Measurements from ENCODE around the gene CHN1.
A peak's percentile ranks its signal among the peaks of the same experiment; 100 is the strongest.

CHN1 gene

GRCh38 chr2:174785481-174785880 is 219.7 kb downstream of the CHN1 start:
- no peak for DNase-seq (ENCODE audit: low spot score)

- no peak for DNase-seq (ENCODE audit: low spot score)
Measured at GRCh38 chr2:174784909-174785308, 220.3 kb downstream of the CHN1 start.

DNA sequence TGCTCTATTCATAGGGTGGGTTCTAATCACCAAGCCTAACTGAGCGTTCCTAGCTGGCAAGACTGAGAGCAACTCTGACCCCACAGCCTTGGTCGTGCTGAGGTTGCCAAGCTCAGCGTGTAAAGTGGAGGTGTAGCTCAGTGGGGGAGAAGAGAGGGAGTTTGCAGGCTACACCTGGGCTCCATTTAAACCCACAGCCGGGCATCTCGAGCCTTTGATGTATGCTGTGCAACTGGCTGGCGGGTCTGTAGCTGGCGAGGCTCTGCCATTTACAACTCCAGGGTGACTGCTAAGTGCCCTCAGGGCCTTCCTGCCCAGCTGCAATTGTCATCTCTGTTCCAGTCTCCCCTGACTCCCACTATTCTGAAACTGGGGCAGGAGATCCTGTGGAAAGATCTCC is 220.9 kb downstream of the CHN1 start:
- no peak for DNase-seq (ENCODE audit: low spot score)

DNA sequence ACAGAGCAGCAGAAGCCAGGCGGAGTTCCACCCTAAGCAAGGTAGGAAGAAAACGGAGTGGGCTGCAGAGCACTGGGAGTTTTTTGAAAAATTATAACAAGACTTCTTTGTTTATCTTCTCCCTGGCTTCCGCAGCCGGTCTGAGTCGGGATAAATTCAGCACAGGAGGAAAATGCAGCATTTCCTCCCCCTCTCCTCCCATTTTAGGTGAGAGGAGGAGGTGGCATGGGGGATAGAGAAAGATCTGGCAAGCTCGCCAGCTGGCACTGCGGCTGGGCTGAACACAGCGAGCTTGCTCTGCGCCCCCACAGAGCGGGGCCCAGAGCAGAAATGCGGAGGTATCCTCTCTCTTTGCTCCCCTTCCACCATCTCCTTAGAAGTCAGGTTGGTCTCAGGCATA is 223.2 kb downstream of the CHN1 start:
- DNase-seq (ENCODE audit: low spot score): no peak

- DNase-seq (ENCODE audit: low spot score): no peak
Measured at GRCh38 chr2:174781298-174781697, 223.9 kb downstream of the CHN1 start.

- no peak for DNase-seq (ENCODE audit: low spot score)
Measured at GRCh38 chr2:174780856-174781255, 224.3 kb downstream of the CHN1 start.

DNA sequence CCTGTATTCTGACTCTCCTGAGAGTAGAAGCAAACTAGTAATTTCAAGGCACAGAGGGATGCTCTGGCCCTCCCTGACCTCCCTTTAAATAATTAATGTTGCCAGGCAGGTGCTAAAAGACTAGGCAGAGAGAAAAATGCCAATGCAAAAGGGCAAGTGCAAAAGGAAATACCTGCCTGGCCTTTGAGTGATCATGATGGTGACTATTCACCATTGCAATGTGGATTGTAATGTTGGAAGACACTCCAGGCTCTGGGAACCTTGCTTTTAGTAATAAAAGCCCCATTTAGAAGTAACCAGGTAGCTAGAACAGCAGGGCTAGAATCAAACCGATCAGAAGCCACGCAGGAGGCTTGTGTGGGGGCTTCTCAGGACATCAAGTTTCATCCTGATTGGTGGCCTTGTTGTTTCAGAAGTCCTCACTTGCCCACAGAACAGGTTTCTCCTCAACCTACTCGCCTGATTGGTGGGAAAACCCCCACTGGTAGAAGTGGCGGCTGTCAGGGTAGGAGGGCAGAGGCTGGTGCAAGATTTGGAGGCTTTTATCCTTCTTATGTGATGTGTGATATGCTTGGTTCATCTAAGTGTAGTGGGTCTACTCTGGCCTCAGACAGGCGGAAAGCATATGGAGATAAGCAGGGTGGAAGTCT is 224.9 kb downstream of the CHN1 start:
- DNase-seq (ENCODE audit: low spot score): no peak

DNA sequence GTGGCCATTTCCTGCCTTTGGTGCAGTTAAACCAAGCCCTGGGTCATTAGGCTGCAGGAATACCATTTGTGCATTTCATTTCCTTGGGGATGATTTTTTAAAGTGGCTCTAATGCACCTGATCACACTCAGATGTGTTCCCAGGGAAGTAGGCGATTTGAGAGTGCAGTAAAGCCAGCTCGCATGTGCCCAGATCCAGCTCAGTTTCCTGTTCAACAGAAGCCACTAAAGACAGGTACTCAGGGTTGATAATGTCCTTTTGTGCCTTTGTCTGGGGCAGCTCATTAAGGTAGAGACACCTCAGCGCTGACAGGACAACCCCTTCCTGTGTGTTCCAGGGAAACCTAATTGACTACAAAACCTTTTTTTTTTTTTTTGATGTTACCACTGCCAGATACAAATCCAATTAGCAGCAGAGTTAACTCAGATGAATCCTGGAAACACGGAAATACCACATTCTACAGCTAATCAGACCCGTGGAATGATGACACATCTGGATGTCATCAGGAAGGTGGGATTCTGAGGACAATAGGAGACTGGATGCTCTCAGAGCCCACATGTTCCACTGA is 225.7 kb downstream of the CHN1 start:
- DNase-seq (ENCODE audit: low spot score): no peak

DNA sequence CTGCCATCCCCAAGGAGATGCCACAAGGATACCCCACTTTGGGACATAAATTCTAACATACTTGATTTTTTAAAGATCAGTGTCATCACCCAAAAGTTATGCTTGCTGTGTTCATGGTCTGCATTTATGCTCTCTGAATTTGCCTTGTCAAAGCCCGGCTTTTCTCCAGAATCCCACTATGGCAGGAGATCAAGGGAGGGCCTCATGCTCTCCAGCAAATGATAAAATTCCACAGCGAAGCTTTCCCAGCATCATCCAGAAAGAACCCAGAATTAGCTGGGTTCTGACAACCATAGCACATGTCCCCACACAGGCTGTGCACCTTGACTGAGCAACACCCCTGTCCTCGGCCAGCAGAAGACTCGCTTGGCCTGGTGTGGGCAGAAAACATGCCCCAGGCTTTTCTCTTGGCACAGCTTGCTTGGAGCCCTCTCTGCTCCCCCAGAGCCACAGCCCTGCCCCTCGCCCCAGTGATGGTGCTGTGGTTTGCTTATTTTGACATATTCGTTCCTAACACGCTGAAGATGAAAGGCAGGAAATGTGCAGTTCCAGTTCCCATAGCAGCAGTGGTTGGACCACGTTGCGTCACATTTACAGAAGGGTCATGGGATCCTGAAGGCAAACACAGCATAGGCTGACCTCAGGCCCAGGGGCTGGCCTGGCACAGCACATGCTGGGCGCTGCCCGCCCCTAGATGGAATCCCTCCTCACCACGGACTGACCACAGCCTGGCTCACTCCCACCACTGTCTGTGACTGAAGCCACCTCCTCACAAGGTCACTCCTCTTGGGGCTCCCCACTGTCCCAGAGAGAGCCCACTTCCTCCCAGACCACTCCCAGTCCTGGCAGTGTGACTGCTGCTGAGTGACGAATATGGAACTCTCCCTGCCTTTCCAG is 226.8 kb downstream of the CHN1 start:
- DNase-seq (ENCODE audit: low spot score): peak; percentile 85

- no peak for DNase-seq (ENCODE audit: low spot score)
Measured at GRCh38 chr2:174777347-174778084, 227.7 kb downstream of the CHN1 start.

GRCh38 chr2:174776675-174777074 is 228.5 kb downstream of the CHN1 start:
- DNase-seq (ENCODE audit: low spot score): no peak

DNA sequence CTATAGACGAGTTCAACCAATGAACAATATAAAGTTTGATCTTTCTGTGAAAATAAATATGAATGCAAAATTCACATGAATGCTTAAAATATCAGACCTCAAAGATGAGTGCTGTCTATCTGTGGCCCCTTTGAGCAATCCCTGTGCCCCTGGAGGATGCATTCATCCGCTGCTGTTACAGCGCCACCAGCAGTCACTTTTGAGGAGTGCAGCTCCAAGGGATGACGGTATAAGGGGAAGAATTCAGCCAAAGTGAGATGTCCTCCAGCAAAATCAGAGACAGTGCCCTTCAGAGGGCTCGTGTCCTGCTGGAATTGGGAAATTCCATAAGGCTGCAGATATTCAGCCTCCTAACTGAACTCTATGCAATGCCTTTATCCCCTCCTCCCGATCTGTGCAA is 229.0 kb downstream of the CHN1 start:
- no peak for DNase-seq (ENCODE audit: low spot score)

DNA sequence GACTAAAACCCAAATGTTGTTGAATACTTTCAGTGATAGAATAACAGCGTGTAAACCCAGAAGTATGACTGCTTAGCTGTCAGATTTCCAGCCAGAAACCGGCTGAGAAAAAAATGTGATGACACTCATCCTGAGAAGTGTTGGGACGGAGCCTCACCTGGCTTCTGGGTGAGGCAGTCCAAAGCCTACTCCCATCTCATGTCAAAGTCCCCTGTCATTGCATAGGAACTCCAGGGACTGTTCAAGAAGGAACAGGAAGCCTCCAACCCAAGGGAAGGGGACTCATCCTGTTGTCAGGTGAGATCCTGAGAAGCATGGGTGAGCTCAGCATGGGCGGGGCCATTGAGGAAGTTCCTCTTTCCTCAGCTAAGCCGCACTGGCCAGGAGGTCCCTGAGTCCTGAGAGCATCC is 229.6 kb downstream of the CHN1 start:
- no peak for DNase-seq (ENCODE audit: low spot score)

DNA sequence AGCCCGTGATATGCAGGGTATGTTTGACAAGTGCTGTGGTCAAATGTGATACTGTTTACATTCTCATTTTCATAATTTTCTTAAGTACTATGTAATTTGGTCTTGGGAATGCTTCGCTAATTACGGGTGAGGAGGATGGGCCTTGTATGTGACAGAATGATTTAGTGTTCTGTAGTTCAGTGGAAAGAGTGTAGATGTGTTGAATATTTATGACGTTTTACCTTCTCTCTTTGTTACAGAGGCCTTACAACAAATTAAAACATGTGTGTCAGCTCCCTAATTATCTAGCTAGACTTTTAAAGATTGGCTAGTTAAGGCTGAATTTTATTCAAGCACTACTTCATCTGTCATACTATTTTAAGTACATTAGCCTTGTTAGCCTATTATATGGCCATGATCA is 230.3 kb downstream of the CHN1 start:
- no peak for DNase-seq (ENCODE audit: low spot score)

DNA sequence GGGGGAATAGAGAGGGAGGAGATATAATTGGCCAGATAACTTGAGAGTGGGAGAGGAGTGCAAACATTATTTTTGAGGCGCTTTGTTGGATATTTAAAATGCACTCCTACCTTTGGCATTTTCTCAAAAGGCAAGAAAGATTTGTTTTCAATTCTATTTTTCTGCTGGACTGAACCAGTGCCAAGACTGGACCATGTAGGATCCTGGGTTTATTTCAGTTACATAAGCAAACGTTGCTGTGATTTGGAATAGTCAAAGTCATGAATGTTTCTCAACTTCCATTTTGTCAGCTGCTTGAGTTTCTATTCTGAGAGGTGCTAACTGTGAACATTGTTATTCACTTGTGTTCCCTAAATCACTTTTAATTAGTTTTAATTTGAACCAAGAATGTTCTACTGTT is 232.0 kb downstream of the CHN1 start:
- no peak for DNase-seq (ENCODE audit: low spot score)

DNA sequence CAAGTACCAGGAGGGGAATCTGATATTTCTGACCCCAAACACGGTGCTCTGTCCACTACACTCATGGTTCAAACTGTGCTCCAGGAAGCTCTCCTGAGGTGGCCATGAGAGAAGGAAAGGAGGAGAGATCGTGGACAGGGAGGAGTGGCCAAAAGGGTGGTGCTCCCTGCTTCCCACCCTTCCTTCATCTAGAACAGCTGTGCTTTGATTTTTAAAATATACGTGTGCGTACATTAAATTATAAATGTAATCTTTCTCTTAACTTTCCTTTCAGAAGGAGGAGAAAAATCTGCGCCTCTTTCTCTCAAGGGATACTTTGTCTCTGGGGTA is 232.7 kb downstream of the CHN1 start:
- DNase-seq (ENCODE audit: low spot score): no peak

GRCh38 chr2:174771631-174772471 is 233.3 kb downstream of the CHN1 start:
- peak; percentile 81 for DNase-seq (ENCODE audit: low spot score)

- no peak for DNase-seq (ENCODE audit: low spot score)
Measured at GRCh38 chr2:174771136-174771535, 234.0 kb downstream of the CHN1 start.

GRCh38 chr2:174768557-174768956 is 236.6 kb downstream of the CHN1 start:
- DNase-seq (ENCODE audit: low spot score): no peak

DNA sequence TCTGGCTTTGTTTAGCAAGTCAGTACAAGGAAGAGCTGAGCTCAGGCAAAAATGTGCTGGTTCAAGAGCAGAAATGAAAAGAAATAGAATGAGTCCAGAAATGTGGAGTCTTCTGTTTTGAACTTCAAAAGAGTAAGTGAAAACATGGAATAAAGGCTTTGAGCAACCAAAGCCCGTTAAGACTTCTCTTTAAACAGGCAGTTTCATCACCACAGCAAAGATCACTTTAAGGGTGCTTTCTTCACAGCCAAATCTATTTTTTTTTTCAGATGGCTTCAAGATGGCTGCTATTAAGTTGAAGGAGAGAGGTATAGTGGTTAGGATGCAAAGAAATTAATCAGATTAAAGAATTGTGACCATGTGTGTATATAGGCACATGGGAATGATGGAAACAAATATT is 238.9 kb downstream of the CHN1 start:
- DNase-seq (ENCODE audit: low spot score): no peak

DNA sequence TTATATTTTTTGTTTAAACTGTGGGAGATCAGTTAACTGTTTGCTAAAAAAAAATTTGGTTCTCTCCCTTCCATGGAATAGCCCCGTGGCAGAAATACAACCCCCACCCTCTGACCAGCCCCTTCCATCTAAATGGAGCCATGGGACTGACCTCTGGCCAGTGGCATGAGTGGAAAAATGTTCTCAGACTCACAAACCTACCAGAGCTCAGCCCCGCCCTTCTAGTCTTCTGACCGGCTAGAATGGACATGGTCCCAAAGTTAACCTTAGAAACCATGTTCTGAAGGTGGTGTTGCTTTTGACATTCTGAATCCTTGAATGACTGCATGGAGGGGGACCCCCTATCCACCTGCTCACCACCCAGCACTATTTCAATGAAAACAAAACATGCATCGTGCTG is 239.6 kb downstream of the CHN1 start:
- no peak for DNase-seq (ENCODE audit: low spot score)
